Measurements from ENCODE around the gene TMEM178B. TPM values are rescaled to one million over a fixed set of nuclear protein-coding genes. Genes with fewer than 3 reads are reported as not detected.

Gene TMEM178B
- total RNA-seq, 1 experiment from 2014 or later, result 0.39 TPM

GRCh38 chr7:141363748-141364147, 289.9 kb downstream of the TMEM178B start:
- ATAC-seq (no peak), DNase-seq (ENCODE audit: low read depth, low spot score) (no peak)
- in situ Hi-C loops (cut with HindIII; ENCODE audit: low pct_unique_long_range_greater_than_20kb, low sequenced_read_pairs) (no loop called here), intact Hi-C loops (cut with micrococcal nuclease; ENCODE audit: unreplicated experiment) (no loop called here)
- ChIA-PET CTCF (no interaction called here), POLR2A (no interaction called here)
- no peaks in the 10 kb centered on the region for H3K36me3 ChIP-seq (ENCODE audit: control insufficient read depth, insufficient read depth, low read length)
- H3K4me3 ChIP-seq (ENCODE audit: low read depth in 2 of 2, low read length in 2 of 2), result no peak overlapping the region
- no peak for TF ChIP-seq POLR2AphosphoS5 (IDR thresholded peaks at IDR 0.05; ENCODE audit: low read depth, low read length)
- TF ChIP-seq SIN3A (IDR thresholded peaks at IDR 0.05; ENCODE audit: borderline replicate concordance, insufficient read depth, low read depth, low read length), result no peak
- no peak for TF ChIP-seq CTCF (IDR thresholded peaks at IDR 0.05)
- no peak for TF ChIP-seq TCF7L2 (IDR thresholded peaks at IDR 0.05; ENCODE audit: low read depth, low read length)
- TF ChIP-seq REST (IDR thresholded peaks at IDR 0.05; ENCODE audit: insufficient read depth in 1 of 2, low read depth in 2 of 2, low read length in 1 of 2), result no peak
- no peak overlapping the region for H3K27ac ChIP-seq (ENCODE audit: low read length)
- BruUV-seq (replicated peaks), result no TSS peak
- H3K27me3 ChIP-seq (ENCODE audit: control insufficient read depth, insufficient read depth, low read length), result no peaks in the 10 kb centered on the region
- H3K4me1 ChIP-seq (ENCODE audit: control insufficient read depth, insufficient read depth, low read length), result no peaks in the 10 kb centered on the region; the same call in 1 of the 2 replicates
- no peaks in the 10 kb centered on the region for H3K9me3 ChIP-seq (ENCODE audit: control insufficient read depth, insufficient read depth, low read depth, low read length)

- no peak for DNase-seq (ENCODE audit: low read depth, low spot score)
- no TSS peak for BruUV-seq (replicated peaks)
- intact Hi-C loops (cut with micrococcal nuclease; ENCODE audit: unreplicated experiment), result no loop called here
Observed at GRCh38 chr7:141366091-141366621, 292.3 kb downstream of the TMEM178B start.

More at GRCh38 chr7:141366091-141366621, 292.3 kb downstream of the TMEM178B start:
- no peak for TF ChIP-seq POLR2AphosphoS5 (IDR thresholded peaks at IDR 0.05; ENCODE audit: low read depth, low read length)
- TF ChIP-seq TCF7L2 (IDR thresholded peaks at IDR 0.05; ENCODE audit: low read depth, low read length), result no peak
- TF ChIP-seq CTCF (IDR thresholded peaks at IDR 0.05), result no peak
- no peak for TF ChIP-seq REST (IDR thresholded peaks at IDR 0.05; ENCODE audit: insufficient read depth in 1 of 2, low read depth in 2 of 2, low read length in 1 of 2)
- no peak for TF ChIP-seq SIN3A (IDR thresholded peaks at IDR 0.05; ENCODE audit: borderline replicate concordance, insufficient read depth, low read depth, low read length)
- Histone ChIP-seq H3K4me3 (ENCODE audit: low read depth in 2 of 2, low read length in 2 of 2) (no peak overlapping the region), H3K4me1 (ENCODE audit: control insufficient read depth, insufficient read depth, low read length) (no peaks in the 10 kb centered on the region; the same call in 1 of the 2 replicates), H3K36me3 (ENCODE audit: control insufficient read depth, insufficient read depth, low read length) (no peaks in the 10 kb centered on the region), H3K27ac (ENCODE audit: low read length) (no peak overlapping the region), H3K9me3 (ENCODE audit: control insufficient read depth, insufficient read depth, low read depth, low read length) (no peaks in the 10 kb centered on the region), H3K27me3 (ENCODE audit: control insufficient read depth, insufficient read depth, low read length) (no peaks in the 10 kb centered on the region)
- no peak for ATAC-seq
- CTCF ChIA-PET, result no interaction called here
- POLR2A ChIA-PET, result interaction anchor here (0.6 kb wide), 1 partner anchor 27 kb away, joined by 3 read pairs; no protein-coding TSS in a partner anchor
- in situ Hi-C loops (cut with HindIII; ENCODE audit: low pct_unique_long_range_greater_than_20kb, low sequenced_read_pairs), result no loop called here

All from Panc1 (cell line).